Endothelial cell of umbilical vein (primary cell): ENCODE measurements around the gene DCTD. TPM values are rescaled to one million over a fixed set of nuclear protein-coding genes. Genes with fewer than 3 reads are reported as not detected.

Source experiments
- BruUV-seq: library from RNA; stranded (reverse); fragments of 400-500 nt; replicated peaks from 2 replicates; lab custom pipeline; 2021; lab: Mats Ljungman, UMichigan
- CTCF ChIA-PET: fragments of 300-600, 350-600 bp; sonication (Branson Sonifier 250); formaldehyde crosslinking; loops from one replicate; lab custom pipeline; 2021; ENCODE audit warnings: antibody characterized with exemption, inconsistent platforms; lab: Charles Lee
- POLR2A ChIA-PET: fragments of 300-600, 350-600 bp; sonication (Branson Sonifier 250); formaldehyde crosslinking; loops from one replicate; lab custom pipeline; 2021; ENCODE audit warnings: antibody characterized with exemption, inconsistent platforms; lab: Charles Lee
- DNase-seq: peaks from one replicate; pipeline ENCODE4 v3.0.0-alpha.2; 2011; ENCODE audit warnings: low read depth, low spot score
- FAIRE-seq: peaks from 2 replicates; lab custom pipeline; 2011; peaks lifted over from hg19 to GRCh38; lab: Jason Lieb, UNC
- H2AFZ ChIP-seq: 2 replicates; pipeline ENCODE4 v1.6.0; 2012; ENCODE audit warnings: low read depth, low read length, control low read depth, inconsistent platforms
- H3K27ac ChIP-seq: 2 replicates; pipeline ENCODE4 v1.5.1; 2011; ENCODE audit warnings: low read depth, mild to moderate bottlenecking, control low read depth, low read length, moderate library complexity; ENCODE audit not compliant: insufficient read depth
- H3K27me3 ChIP-seq, 2 experiments: 2 replicates each; pipeline versions ENCODE4 v1.6.0 to v1.6.1; 2011; ENCODE audit warnings: low read length in 2 of 2, mixed read lengths in 1 of 2; ENCODE audit not compliant: control insufficient read depth in 2 of 2, insufficient read depth in 2 of 2
- H3K36me3 ChIP-seq, 2 experiments: 2 replicates in 1 of 2; 3 replicates in 1 of 2; pipeline ENCODE4 v1.5.1; 2011; ENCODE audit warnings: low read length in 2 of 2, mild to moderate bottlenecking in 1 of 2, moderate library complexity in 1 of 2; ENCODE audit not compliant: control insufficient read depth in 2 of 2, insufficient read depth in 2 of 2; ENCODE audit errors: extremely low read depth in 1 of 2
- H3K4me1 ChIP-seq: 3 replicates; pipeline ENCODE4 v1.5.1; 2011; ENCODE audit warnings: mild to moderate bottlenecking, low read length; ENCODE audit not compliant: control insufficient read depth, insufficient read depth; ENCODE audit errors: extremely low read depth
- H3K4me2 ChIP-seq: 2 replicates; pipeline ENCODE4 v1.6.1; 2011; ENCODE audit warnings: low read length, control low read depth, mixed read lengths; ENCODE audit not compliant: insufficient read depth
- H3K4me3 ChIP-seq, 3 experiments: fragments of 200-600 bp in 1 of 3; sonication (generic), shearing (Covaris generic) in 1 of 3; replicated peaks in 1 of 3; 2 replicates each; pipeline ENCODE4 v1.5.1; 2011 to 2016; ENCODE audit warnings: control low read depth in 3 of 3, low read length in 3 of 3, mild to moderate bottlenecking in 2 of 3, inconsistent platforms in 1 of 3, low read depth in 1 of 3, moderate library complexity in 1 of 3; ENCODE audit not compliant: insufficient read depth in 1 of 3
- H3K79me2 ChIP-seq: 2 replicates; pipeline ENCODE4 v1.6.0; 2012; ENCODE audit warnings: low read length, inconsistent platforms; ENCODE audit not compliant: control insufficient read depth, insufficient read depth
- H3K9ac ChIP-seq: replicated peaks from 2 replicates; pipeline ENCODE3; 2011; ENCODE audit warnings: low read length, control low read depth; ENCODE audit not compliant: insufficient read depth; ENCODE audit errors: extremely low read depth
- H3K9me1 ChIP-seq: replicated peaks from 3 replicates; pipeline ENCODE4 v1.6.0; 2011; ENCODE audit warnings: mild to moderate bottlenecking, low read length; ENCODE audit not compliant: control insufficient read depth, insufficient read depth; ENCODE audit errors: extremely low read depth
- H3K9me3 ChIP-seq: replicated peaks from 2 replicates; pipeline ENCODE4 v1.5.1; 2012; ENCODE audit warnings: low read length, inconsistent platforms; ENCODE audit not compliant: control insufficient read depth, insufficient read depth
- H4K20me1 ChIP-seq: replicated peaks from 2 replicates; pipeline ENCODE3; 2011; ENCODE audit warnings: mild to moderate bottlenecking, low read length; ENCODE audit not compliant: control insufficient read depth, insufficient read depth; ENCODE audit errors: extremely low read depth
- CTCF ChIP-seq, 2 donors: IDR thresholded peaks; 1 replicate in 1 of 2; 2 replicates in 1 of 2; pipeline ENCODE4 v1.5.1; 2011; ENCODE audit warnings: low read length in 2 of 2, mild to moderate bottlenecking in 2 of 2, moderate library complexity in 2 of 2, control low read depth in 1 of 2, inconsistent platforms in 1 of 2, low read depth in 1 of 2; ENCODE audit not compliant: insufficient read depth in 1 of 2; ENCODE audit errors: extremely low read depth in 1 of 2
- EZH2 ChIP-seq: IDR thresholded peaks from 2 replicates; pipeline ENCODE4 v1.6.1; 2012; ENCODE audit warnings: borderline replicate concordance, low read depth, mild to moderate bottlenecking, moderate library complexity, low read length, inconsistent platforms; ENCODE audit not compliant: severe bottlenecking
- FOS ChIP-seq: IDR thresholded peaks from 2 replicates; pipeline ENCODE4 v1.6.1; 2011; ENCODE audit warnings: mild to moderate bottlenecking, low read length, moderate library complexity, borderline replicate concordance; ENCODE audit not compliant: insufficient read depth
- GATA2 ChIP-seq: IDR thresholded peaks from 2 replicates; pipeline ENCODE4 v1.7.0; 2011; ENCODE audit warnings: low read depth, mild to moderate bottlenecking, moderate library complexity, mixed read lengths, low read length; ENCODE audit not compliant: insufficient read length, insufficient read depth
- JUN ChIP-seq: IDR thresholded peaks from 2 replicates; pipeline ENCODE4 v1.6.1; 2011; ENCODE audit warnings: borderline replicate concordance, low read depth; ENCODE audit not compliant: insufficient read length, insufficient read depth
- MYC ChIP-seq: IDR thresholded peaks from one replicate; pipeline ENCODE4 v1.6.1; 2011; ENCODE audit warnings: mild to moderate bottlenecking, low read depth, low read length
- POLR2A ChIP-seq: IDR thresholded peaks from 2 replicates; pipeline ENCODE4 v1.6.1; 2012; ENCODE audit warnings: low read depth, mild to moderate bottlenecking, control low read depth, low read length
- POLR2AphosphoS5 ChIP-seq: IDR thresholded peaks from 2 replicates; pipeline ENCODE4 v1.6.1; 2012; ENCODE audit warnings: low read depth, mild to moderate bottlenecking, control low read depth, low read length, moderate library complexity; ENCODE audit not compliant: insufficient read depth
- dilution Hi-C: fragments of 300-500 bp; cut with MboI; formaldehyde crosslinking; loops from one replicate; pipeline ENCODE4 v1.15.0; 2019; ENCODE audit warnings: low sequenced_read_pairs; ENCODE audit not compliant: extremely low pct_ligation_motif_present
- intact Hi-C: fragments of 100-400 bp; cut with micrococcal nuclease; formaldehyde crosslinking; loops from one replicate; pipeline ENCODE4 v1.10.0; 2022
- polyA plus RNA-seq, 4 experiments: library from polyadenylated mRNA; depleted of rRNA in 3 of 4; stranded (reverse) in 3 of 4; unstranded in 1 of 4; fragments of >200 nt; gene quantifications; 2 replicates each; pipeline versions ENCODE4 v1.2.1 to v1.2.3, GENCODE V29; 2011 to 2012; ENCODE audit warnings: missing spikeins in 1 of 4
- total RNA-seq: library from RNA; stranded (reverse); gene quantifications from 2 replicates; pipeline ENCODE4 v1.2.3, GENCODE V29; 2021
- TF ChIP-seq, protein P1 (sequence below): IDR thresholded peaks from 2 replicates; pipeline ENCODE4 v1.6.1; 2011; ENCODE audit not compliant: insufficient read depth, insufficient read length

DCTD gene
- total and polyA plus RNA-seq, 2 donors (not counting 3 experiments of a cell fraction or from before 2014, with no cell fraction given), result 105 to 111 TPM

GRCh38 chr4:182855877-182856276 is 61.3 kb downstream of the DCTD start:
- DNase-seq (no peak), FAIRE-seq (no peak)
- Histone ChIP-seq H3K27ac (no peak overlapping the region), H3K4me1 (no peaks in the 10 kb centered on the region), H4K20me1 (no peaks in the 10 kb centered on the region), H2AFZ (no peak overlapping the region), H3K36me3 (no peaks in the 10 kb centered on the region), H3K4me2 (no peak overlapping the region), H3K4me3 (no peak overlapping the region), H3K9me1 (no peaks in the 10 kb centered on the region), H3K9ac (no peak overlapping the region), H3K27me3 (no peaks in the 10 kb centered on the region), H3K9me3 (no peaks in the 10 kb centered on the region), H3K79me2 (no peaks in the 10 kb centered on the region)
- TF ChIP-seq, protein P1, sequence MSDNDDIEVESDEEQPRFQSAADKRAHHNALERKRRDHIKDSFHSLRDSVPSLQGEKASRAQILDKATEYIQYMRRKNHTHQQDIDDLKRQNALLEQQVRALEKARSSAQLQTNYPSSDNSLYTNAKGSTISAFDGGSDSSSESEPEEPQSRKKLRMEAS, result no peak
- TF ChIP-seq FOS, result no peak
- TF ChIP-seq CTCF (IDR thresholded peaks at IDR 0.05; ENCODE audit: extremely low read depth in 1 of 2, insufficient read depth in 1 of 2, low read depth in 1 of 2, low read length in 2 of 2), result no peak
- TF ChIP-seq MYC, result no peak
- no peak for TF ChIP-seq JUN
- TF ChIP-seq EZH2, result no peak
- TF ChIP-seq POLR2AphosphoS5, result no peak
- no peak for TF ChIP-seq GATA2
- no peak for TF ChIP-seq POLR2A
- CTCF ChIA-PET, result no interaction called here
- intact Hi-C loops, result no loop called here
- dilution Hi-C loops, result no loop called here
- POLR2A ChIA-PET, result no interaction called here
- no TSS peak for BruUV-seq
